Activated CD4-positive, alpha-beta memory T cell treated with anti-CD3 and anti-CD28 coated beads, Interleukin-2, amount 10 ng/mL, durations not matched to agents 7 days and 5 days (primary cell): ENCODE data around the gene KRT71. TPM values are rescaled to one million over a fixed set of nuclear protein-coding genes. Genes with fewer than 3 reads are reported as not detected.

ENCODE experiments used
- CTCF ChIA-PET: fragments of 350-600 bp; sonication (Branson Sonifier 250); formaldehyde crosslinking; loops from one replicate; lab custom pipeline; 2021; ENCODE audit warnings: antibody characterized with exemption, inconsistent platforms; lab: Charles Lee
- POLR2A ChIA-PET: fragments of 350-600 bp; sonication (Branson Sonifier 250); formaldehyde crosslinking; loops from one replicate; lab custom pipeline; 2021; ENCODE audit warnings: antibody characterized with exemption; lab: Charles Lee
- DNase-seq: peaks from one replicate; pipeline ENCODE4 v3.0.0-alpha.2; 2020
- H3K27ac Mint-ChIP-seq: one replicate; pipeline ENCODE4 v1.8.0; 2021; ENCODE audit warnings: mild to moderate bottlenecking, mixed read lengths
- H3K27me3 Mint-ChIP-seq: one replicate; pipeline ENCODE4 v1.8.0; 2021; ENCODE audit warnings: mixed read lengths
- H3K36me3 Mint-ChIP-seq: one replicate; pipeline ENCODE4 v1.8.0; 2021; ENCODE audit warnings: low read depth, mixed read lengths
- H3K4me1 Mint-ChIP-seq: one replicate; pipeline ENCODE4 v1.8.0; 2021; ENCODE audit warnings: mixed read lengths
- H3K4me3 Mint-ChIP-seq: one replicate; pipeline ENCODE4 v1.8.0; 2021; ENCODE audit warnings: mild to moderate bottlenecking, mixed read lengths
- H3K9me3 Mint-ChIP-seq: one replicate; pipeline ENCODE4 v1.8.0; 2021; ENCODE audit warnings: mixed read lengths
- total RNA-seq, 2 experiments: library from RNA; stranded (reverse); gene quantifications; one replicate each; pipeline ENCODE4 v1.2.3, GENCODE V29; 2021

Gene KRT71
- total RNA-seq, 2 experiments from 2014 or later = not detected

GRCh38 chr12:52573306-52573705 is 20.4 kb upstream of the KRT71 start:
- H3K4me1 Mint-ChIP-seq = no peaks in the 10 kb centered on the region
- H3K27ac Mint-ChIP-seq = no peak overlapping the region
- H3K4me3 Mint-ChIP-seq = no peak overlapping the region
- ChIA-PET POLR2A (interaction anchor here (1.4 kb wide), 1 partner anchor 27 kb away, joined by 4 read pairs; no protein-coding TSS in a partner anchor), CTCF (interaction anchor here (1.0 kb wide), 1 partner anchor 307 kb away, joined by 3 read pairs; no protein-coding TSS in a partner anchor)
- DNase-seq = no peak
- peaks cover 11% of the 10 kb centered on the region for H3K27me3 Mint-ChIP-seq
- no peaks in the 10 kb centered on the region for H3K36me3 Mint-ChIP-seq
- H3K9me3 Mint-ChIP-seq = no peaks in the 10 kb centered on the region

- Mint-ChIP-seq H3K4me1 (no peaks in the 10 kb centered on the region), H3K36me3 (no peaks in the 10 kb centered on the region), H3K9me3 (no peaks in the 10 kb centered on the region), H3K4me3 (no peak overlapping the region), H3K27ac (no peak overlapping the region), H3K27me3 (peaks cover 11% of the 10 kb centered on the region)
- CTCF ChIA-PET = interaction anchor here (1.1 kb wide), 1 partner anchor 15 kb away, joined by 3 read pairs; no protein-coding TSS in a partner anchor
- no peak for DNase-seq
- POLR2A ChIA-PET = no interaction called here
Measured at GRCh38 chr12:52570511-52570910, 17.6 kb upstream of the KRT71 start.

GRCh38 chr12:52568111-52568510 is 15.2 kb upstream of the KRT71 start:
- no peak for DNase-seq

GRCh38 chr12:52566847-52567291 is 13.9 kb upstream of the KRT71 start:
- H3K36me3 Mint-ChIP-seq = no peaks in the 10 kb centered on the region
- ChIA-PET CTCF (interaction anchor here (1.0 to 1.1 kb wide), 2 partner anchors 16 to 304 kb away, joined by 3 to 5 read pairs; no protein-coding TSS in a partner anchor), POLR2A (no interaction called here)
- H3K27me3 Mint-ChIP-seq = peaks cover 23% of the 10 kb centered on the region
- H3K4me3 Mint-ChIP-seq = no peak overlapping the region
- H3K27ac Mint-ChIP-seq = no peak overlapping the region
- H3K9me3 Mint-ChIP-seq = no peaks in the 10 kb centered on the region
- no peaks in the 10 kb centered on the region for H3K4me1 Mint-ChIP-seq
- DNase-seq = no peak

More at GRCh38 chr12:52568111-52568510, 15.2 kb upstream of the KRT71 start:
- Mint-ChIP-seq H3K4me1 (no peaks in the 10 kb centered on the region), H3K9me3 (no peaks in the 10 kb centered on the region), H3K27me3 (peaks cover 27% of the 10 kb centered on the region), H3K27ac (no peak overlapping the region), H3K36me3 (no peaks in the 10 kb centered on the region), H3K4me3 (no peak overlapping the region)
- CTCF ChIA-PET = no interaction called here
- POLR2A ChIA-PET = no interaction called here

GRCh38 chr12:52564582-52564981 is 11.6 kb upstream of the KRT71 start:
- Mint-ChIP-seq H3K36me3 (no peaks in the 10 kb centered on the region), H3K27ac (no peak overlapping the region), H3K9me3 (no peaks in the 10 kb centered on the region), H3K4me3 (no peak overlapping the region), H3K27me3 (peaks cover 31% of the 10 kb centered on the region), H3K4me1 (no peaks in the 10 kb centered on the region)
- DNase-seq = no peak
- CTCF ChIA-PET = no interaction called here
- POLR2A ChIA-PET = no interaction called here

GRCh38 chr12:52561880-52562449 is 9.0 kb upstream of the KRT71 start:
- Mint-ChIP-seq H3K9me3 (no peaks in the 10 kb centered on the region), H3K4me1 (no peaks in the 10 kb centered on the region), H3K27me3 (peaks cover 31% of the 10 kb centered on the region), H3K4me3 (no peak overlapping the region), H3K27ac (no peak overlapping the region), H3K36me3 (no peaks in the 10 kb centered on the region)
- ChIA-PET POLR2A (no interaction called here), CTCF (interaction anchor here (1.1 to 1.3 kb wide), 2 partner anchors 189 to 319 kb away, joined by 4 to 5 read pairs; no protein-coding TSS in a partner anchor)
- DNase-seq = no peak

GRCh38 chr12:52559979-52560378 is 7.0 kb upstream of the KRT71 start:
- DNase-seq = no peak
- Mint-ChIP-seq H3K27ac (no peak overlapping the region), H3K4me3 (no peak overlapping the region), H3K4me1 (peaks cover 2% of the 10 kb centered on the region), H3K9me3 (no peaks in the 10 kb centered on the region), H3K36me3 (no peaks in the 10 kb centered on the region), H3K27me3 (peaks cover 30% of the 10 kb centered on the region)
- ChIA-PET CTCF (interaction anchor here (0.6 kb wide), 1 partner anchor 434 kb away, joined by 3 read pairs; no protein-coding TSS in a partner anchor), POLR2A (no interaction called here)

- POLR2A ChIA-PET = no interaction called here
- Mint-ChIP-seq H3K27me3 (peaks cover 28% of the 10 kb centered on the region), H3K4me1 (peaks cover 2% of the 10 kb centered on the region), H3K9me3 (no peaks in the 10 kb centered on the region), H3K27ac (no peak overlapping the region), H3K36me3 (no peaks in the 10 kb centered on the region), H3K4me3 (no peak overlapping the region)
- CTCF ChIA-PET = no interaction called here
- DNase-seq = no peak
Measured at GRCh38 chr12:52558781-52559445, 6.0 kb upstream of the KRT71 start.

GRCh38 chr12:52557476-52557875 is 4.5 kb upstream of the KRT71 start:
- ChIA-PET CTCF (no interaction called here), POLR2A (no interaction called here)
- H3K4me3 Mint-ChIP-seq = no peak overlapping the region
- peaks cover 22% of the 10 kb centered on the region for H3K27me3 Mint-ChIP-seq
- DNase-seq = no peak
- no peaks in the 10 kb centered on the region for H3K9me3 Mint-ChIP-seq
- no peaks in the 10 kb centered on the region for H3K36me3 Mint-ChIP-seq
- no peak overlapping the region for H3K27ac Mint-ChIP-seq
- peaks cover 2% of the 10 kb centered on the region for H3K4me1 Mint-ChIP-seq

GRCh38 chr12:52555577-52555976 is 2.6 kb upstream of the KRT71 start:
- CTCF ChIA-PET = no interaction called here
- no peak for DNase-seq

GRCh38 chr12:52552055-52552454 is 890 bp downstream of the KRT71 start:
- POLR2A ChIA-PET = no interaction called here
- no peak overlapping the region for H3K27ac Mint-ChIP-seq
- H3K36me3 Mint-ChIP-seq = no peaks in the 10 kb centered on the region
- no peaks in the 10 kb centered on the region for H3K9me3 Mint-ChIP-seq
- CTCF ChIA-PET = no interaction called here
- peaks cover 2% of the 10 kb centered on the region for H3K4me1 Mint-ChIP-seq
- H3K27me3 Mint-ChIP-seq = peaks cover 19% of the 10 kb centered on the region
- DNase-seq = no peak
- no peak overlapping the region for H3K4me3 Mint-ChIP-seq

More at GRCh38 chr12:52555577-52555976, 2.6 kb upstream of the KRT71 start:
- no peaks in the 10 kb centered on the region for H3K9me3 Mint-ChIP-seq
- no peaks in the 10 kb centered on the region for H3K36me3 Mint-ChIP-seq
- H3K27ac Mint-ChIP-seq = no peak overlapping the region
- H3K4me3 Mint-ChIP-seq = no peak overlapping the region
- peaks cover 23% of the 10 kb centered on the region for H3K27me3 Mint-ChIP-seq
- POLR2A ChIA-PET = no interaction called here
- H3K4me1 Mint-ChIP-seq = peaks cover 2% of the 10 kb centered on the region

GRCh38 chr12:52551216-52551865 is 1.6 kb downstream of the KRT71 start:
- CTCF ChIA-PET = no interaction called here
- Mint-ChIP-seq H3K4me3 (no peak overlapping the region), H3K27me3 (peaks cover 19% of the 10 kb centered on the region), H3K4me1 (peaks cover 2% of the 10 kb centered on the region), H3K36me3 (no peaks in the 10 kb centered on the region), H3K9me3 (no peaks in the 10 kb centered on the region), H3K27ac (no peak overlapping the region)
- DNase-seq = no peak
- POLR2A ChIA-PET = no interaction called here

GRCh38 chr12:52546126-52546525 is 6.8 kb downstream of the KRT71 start:
- POLR2A ChIA-PET = interaction anchor here (1.0 kb wide), 1 partner anchor 27 kb away, joined by 4 read pairs; the partner anchor contains the start of gene KRT74
- Mint-ChIP-seq H3K27me3 (peaks cover 3% of the 10 kb centered on the region), H3K27ac (no peak overlapping the region), H3K9me3 (no peaks in the 10 kb centered on the region), H3K4me3 (no peak overlapping the region), H3K4me1 (peaks cover 6% of the 10 kb centered on the region), H3K36me3 (no peaks in the 10 kb centered on the region)
- DNase-seq = no peak
- CTCF ChIA-PET = interaction anchor here (1.5 kb wide), 1 partner anchor 334 kb away, joined by 7 read pairs; no protein-coding TSS in a partner anchor
